ENCODE data around the gene TMEM72.

GRCh38 chr10:44949127-44949802, 38.1 kb downstream of the TMEM72 start:
- no peak for TF ChIP-seq GATA1 (IDR thresholded peaks at IDR 0.05; ENCODE audit: low read depth, low read length)
- no peak for TF ChIP-seq POLR2A (IDR thresholded peaks at IDR 0.05; ENCODE audit: low read length)

Data from erythroblast (primary cell).